ENCODE results near the gene HOOK1. TPM values are rescaled to one million over a fixed set of nuclear protein-coding genes. Genes with fewer than 3 reads are reported as not detected.

Gene HOOK1
- total RNA-seq, 6 experiments from 2014 or later: 15.2 to 30.6 (median 26.7) TPM

- H3K4me1 ChIP-seq: peaks cover 0 to 15% (median 4%) of the 10 kb centered on the region in 4 donors
- TF ChIP-seq CTCF (IDR thresholded peaks at IDR 0.05) (no peak), POLR2A (IDR thresholded peaks at IDR 0.05) (no peak)
- intact Hi-C loops (cut with DNase I): no loop called here
- H3K4me3 ChIP-seq: no peak overlapping the region
- H3K36me3 ChIP-seq: no peaks in the 10 kb centered on the region
- H3K27me3 ChIP-seq: no peaks in the 10 kb centered on the region
- ATAC-seq (peak; percentile 58 to 72 (median 65)), DNase-seq (peak; percentile 57 to 78 (median 67))
- H3K9me3 ChIP-seq: no peaks in the 10 kb centered on the region
- WGBS (ENCODE audit: insufficient coverage, low coverage, low lambda C conversion rate, missing lambda C conversion rate): 43% methylated on average over 1 of the region's 2 CpGs
- peak overlapping the region in 2 of 3 donors; percentile 21 to 30 for H3K27ac ChIP-seq
Observed at GRCh38 chr1:59880735-59881134, 66.0 kb downstream of the HOOK1 start.

GRCh38 chr1:59885160-59885832, 70.5 kb downstream of the HOOK1 start:
- DNase-seq (no peak), ATAC-seq (peak in 1 of 4 donors; percentile 20)
- TF ChIP-seq CTCF (IDR thresholded peaks at IDR 0.05) (no peak), POLR2A (IDR thresholded peaks at IDR 0.05) (no peak)
- Histone ChIP-seq H3K9me3 (no peaks in the 10 kb centered on the region), H3K27ac (no peak overlapping the region), H3K36me3 (no peaks in the 10 kb centered on the region), H3K27me3 (no peaks in the 10 kb centered on the region), H3K4me1 (peaks cover 0 to 8% (median under 1%) of the 10 kb centered on the region in 4 donors), H3K4me3 (no peak overlapping the region)
- 63% methylated on average over 2 of the region's 3 CpGs for WGBS (ENCODE audit: insufficient coverage, low coverage, low lambda C conversion rate, missing lambda C conversion rate)
- intact Hi-C loops (cut with DNase I): no loop called here

- ATAC-seq: peak; percentile 35 to 44 (median 40)
Observed at GRCh38 chr1:59892841-59893811, 78.4 kb downstream of the HOOK1 start.

More at GRCh38 chr1:59892841-59893811, 78.4 kb downstream of the HOOK1 start:
- Histone ChIP-seq H3K36me3 (no peaks in the 10 kb centered on the region), H3K27me3 (no peaks in the 10 kb centered on the region), H3K27ac (peak overlapping the region in 1 of 3 donors; percentile 9), H3K9me3 (no peaks in the 10 kb centered on the region), H3K4me3 (no peak overlapping the region), H3K4me1 (peaks cover 0 to 15% (median 4%) of the 10 kb centered on the region in 4 donors)
- no peak for DNase-seq
- WGBS (ENCODE audit: insufficient coverage, low coverage, low lambda C conversion rate, missing lambda C conversion rate): 73% methylated on average over 7 of the region's 7 CpGs
- TF ChIP-seq POLR2A (IDR thresholded peaks at IDR 0.05) (no peak), CTCF (IDR thresholded peaks at IDR 0.05) (no peak)
- intact Hi-C loops (cut with DNase I): loop anchor here in 1 of 2 donors (5.0 kb wide), 1 partner anchor 54 kb away; no protein-coding TSS in a partner anchor

Data from right lobe of liver (tissue), 6 donors.